Endothelial cell of umbilical vein (primary cell): ENCODE data around the gene WDR7. TPM values are rescaled to one million over a fixed set of nuclear protein-coding genes. Genes with fewer than 3 reads are reported as not detected.

Source experiments
- BruUV-seq: library from RNA; stranded (reverse); fragments of 400-500 nt; replicated peaks from 2 replicates; lab custom pipeline; 2021; lab: Mats Ljungman, UMichigan
- CTCF ChIA-PET: fragments of 300-600, 350-600 bp; sonication (Branson Sonifier 250); formaldehyde crosslinking; loops from one replicate; lab custom pipeline; 2021; ENCODE audit warnings: antibody characterized with exemption, inconsistent platforms; lab: Charles Lee
- POLR2A ChIA-PET: fragments of 300-600, 350-600 bp; sonication (Branson Sonifier 250); formaldehyde crosslinking; loops from one replicate; lab custom pipeline; 2021; ENCODE audit warnings: antibody characterized with exemption, inconsistent platforms; lab: Charles Lee
- DNase-seq: peaks from one replicate; pipeline ENCODE4 v3.0.0-alpha.2; 2011; ENCODE audit warnings: low read depth, low spot score
- FAIRE-seq: peaks from 2 replicates; lab custom pipeline; 2011; peaks lifted over from hg19 to GRCh38; lab: Jason Lieb, UNC
- H2AFZ ChIP-seq: 2 replicates; pipeline ENCODE4 v1.6.0; 2012; ENCODE audit warnings: low read depth, low read length, control low read depth, inconsistent platforms
- H3K27ac ChIP-seq: 2 replicates; pipeline ENCODE4 v1.5.1; 2011; ENCODE audit warnings: low read depth, mild to moderate bottlenecking, control low read depth, low read length, moderate library complexity; ENCODE audit not compliant: insufficient read depth
- H3K27me3 ChIP-seq, 2 experiments: 2 replicates each; pipeline versions ENCODE4 v1.6.0 to v1.6.1; 2011; ENCODE audit warnings: low read length in 2 of 2, mixed read lengths in 1 of 2; ENCODE audit not compliant: control insufficient read depth in 2 of 2, insufficient read depth in 2 of 2
- H3K36me3 ChIP-seq, 2 experiments: 2 replicates in 1 of 2; 3 replicates in 1 of 2; pipeline ENCODE4 v1.5.1; 2011; ENCODE audit warnings: low read length in 2 of 2, mild to moderate bottlenecking in 1 of 2, moderate library complexity in 1 of 2; ENCODE audit not compliant: control insufficient read depth in 2 of 2, insufficient read depth in 2 of 2; ENCODE audit errors: extremely low read depth in 1 of 2
- H3K4me1 ChIP-seq: 3 replicates; pipeline ENCODE4 v1.5.1; 2011; ENCODE audit warnings: mild to moderate bottlenecking, low read length; ENCODE audit not compliant: control insufficient read depth, insufficient read depth; ENCODE audit errors: extremely low read depth
- H3K4me2 ChIP-seq: 2 replicates; pipeline ENCODE4 v1.6.1; 2011; ENCODE audit warnings: low read length, control low read depth, mixed read lengths; ENCODE audit not compliant: insufficient read depth
- H3K4me3 ChIP-seq, 3 experiments: fragments of 200-600 bp in 1 of 3; sonication (generic), shearing (Covaris generic) in 1 of 3; replicated peaks in 1 of 3; 2 replicates each; pipeline ENCODE4 v1.5.1; 2011 to 2016; ENCODE audit warnings: control low read depth in 3 of 3, low read length in 3 of 3, mild to moderate bottlenecking in 2 of 3, inconsistent platforms in 1 of 3, low read depth in 1 of 3, moderate library complexity in 1 of 3; ENCODE audit not compliant: insufficient read depth in 1 of 3
- H3K79me2 ChIP-seq: 2 replicates; pipeline ENCODE4 v1.6.0; 2012; ENCODE audit warnings: low read length, inconsistent platforms; ENCODE audit not compliant: control insufficient read depth, insufficient read depth
- H3K9ac ChIP-seq: replicated peaks from 2 replicates; pipeline ENCODE3; 2011; ENCODE audit warnings: low read length, control low read depth; ENCODE audit not compliant: insufficient read depth; ENCODE audit errors: extremely low read depth
- H3K9me1 ChIP-seq: replicated peaks from 3 replicates; pipeline ENCODE4 v1.6.0; 2011; ENCODE audit warnings: mild to moderate bottlenecking, low read length; ENCODE audit not compliant: control insufficient read depth, insufficient read depth; ENCODE audit errors: extremely low read depth
- H3K9me3 ChIP-seq: replicated peaks from 2 replicates; pipeline ENCODE4 v1.5.1; 2012; ENCODE audit warnings: low read length, inconsistent platforms; ENCODE audit not compliant: control insufficient read depth, insufficient read depth
- H4K20me1 ChIP-seq: replicated peaks from 2 replicates; pipeline ENCODE3; 2011; ENCODE audit warnings: mild to moderate bottlenecking, low read length; ENCODE audit not compliant: control insufficient read depth, insufficient read depth; ENCODE audit errors: extremely low read depth
- EZH2 ChIP-seq: IDR thresholded peaks from 2 replicates; pipeline ENCODE4 v1.6.1; 2012; ENCODE audit warnings: borderline replicate concordance, low read depth, mild to moderate bottlenecking, moderate library complexity, low read length, inconsistent platforms; ENCODE audit not compliant: severe bottlenecking
- FOS ChIP-seq: IDR thresholded peaks from 2 replicates; pipeline ENCODE4 v1.6.1; 2011; ENCODE audit warnings: mild to moderate bottlenecking, low read length, moderate library complexity, borderline replicate concordance; ENCODE audit not compliant: insufficient read depth
- GATA2 ChIP-seq: IDR thresholded peaks from 2 replicates; pipeline ENCODE4 v1.7.0; 2011; ENCODE audit warnings: low read depth, mild to moderate bottlenecking, moderate library complexity, mixed read lengths, low read length; ENCODE audit not compliant: insufficient read length, insufficient read depth
- JUN ChIP-seq: IDR thresholded peaks from 2 replicates; pipeline ENCODE4 v1.6.1; 2011; ENCODE audit warnings: borderline replicate concordance, low read depth; ENCODE audit not compliant: insufficient read length, insufficient read depth
- MYC ChIP-seq: IDR thresholded peaks from one replicate; pipeline ENCODE4 v1.6.1; 2011; ENCODE audit warnings: mild to moderate bottlenecking, low read depth, low read length
- POLR2A ChIP-seq: IDR thresholded peaks from 2 replicates; pipeline ENCODE4 v1.6.1; 2012; ENCODE audit warnings: low read depth, mild to moderate bottlenecking, control low read depth, low read length
- POLR2AphosphoS5 ChIP-seq: IDR thresholded peaks from 2 replicates; pipeline ENCODE4 v1.6.1; 2012; ENCODE audit warnings: low read depth, mild to moderate bottlenecking, control low read depth, low read length, moderate library complexity; ENCODE audit not compliant: insufficient read depth
- dilution Hi-C: fragments of 300-500 bp; cut with MboI; formaldehyde crosslinking; loops from one replicate; pipeline ENCODE4 v1.15.0; 2019; ENCODE audit warnings: low sequenced_read_pairs; ENCODE audit not compliant: extremely low pct_ligation_motif_present
- intact Hi-C: fragments of 100-400 bp; cut with micrococcal nuclease; formaldehyde crosslinking; loops from one replicate; pipeline ENCODE4 v1.10.0; 2022
- polyA plus RNA-seq, 4 experiments: library from polyadenylated mRNA; depleted of rRNA in 3 of 4; stranded (reverse) in 3 of 4; unstranded in 1 of 4; fragments of >200 nt; gene quantifications; 2 replicates each; pipeline versions ENCODE4 v1.2.1 to v1.2.3, GENCODE V29; 2011 to 2012; ENCODE audit warnings: missing spikeins in 1 of 4
- total RNA-seq: library from RNA; stranded (reverse); gene quantifications from 2 replicates; pipeline ENCODE4 v1.2.3, GENCODE V29; 2021
- TF ChIP-seq, protein P1 (sequence below): IDR thresholded peaks from 2 replicates; pipeline ENCODE4 v1.6.1; 2011; ENCODE audit not compliant: insufficient read depth, insufficient read length
- TF ChIP-seq, protein P2 (sequence below), 2 donors: IDR thresholded peaks; 1 replicate in 1 of 2; 2 replicates in 1 of 2; pipeline ENCODE4 v1.5.1; 2011; ENCODE audit warnings: low read length in 2 of 2, mild to moderate bottlenecking in 2 of 2, moderate library complexity in 2 of 2, control low read depth in 1 of 2, inconsistent platforms in 1 of 2, low read depth in 1 of 2; ENCODE audit not compliant: insufficient read depth in 1 of 2; ENCODE audit errors: extremely low read depth in 1 of 2

WDR7 gene
- total and polyA plus RNA-seq, 2 donors (not counting 3 experiments of a cell fraction or from before 2014, with no cell fraction given) = 5.9 to 19.0 TPM

DNA sequence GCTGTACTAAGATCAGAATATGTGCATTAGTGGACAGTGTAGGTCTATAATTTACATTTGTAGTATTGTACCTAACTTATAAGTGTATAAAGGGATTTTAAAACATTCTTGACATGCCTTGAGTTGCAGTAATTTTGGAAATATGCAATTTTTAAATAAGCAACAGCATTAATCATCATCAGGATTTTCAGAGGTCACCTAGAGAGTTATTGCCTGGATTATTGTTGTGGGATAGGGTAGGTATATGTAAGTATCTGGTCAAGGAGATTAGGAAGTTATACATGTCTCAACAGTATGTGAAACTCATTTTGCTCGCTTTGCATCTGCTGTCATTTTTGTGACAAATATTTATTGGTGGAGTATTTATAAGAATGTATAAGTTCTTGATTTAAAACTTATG, 184.2 kb downstream of the WDR7 start:
- H3K27ac ChIP-seq = no peak overlapping the region
- CTCF ChIA-PET = no interaction called here
- POLR2A ChIA-PET = no interaction called here
- no TSS peak for BruUV-seq
- no peak overlapping the region for H3K9ac ChIP-seq
- no peak overlapping the region for H3K4me3 ChIP-seq
- no peaks in the 10 kb centered on the region for H3K9me1 ChIP-seq
- no peaks in the 10 kb centered on the region for H3K27me3 ChIP-seq
- no peaks in the 10 kb centered on the region for H4K20me1 ChIP-seq
- no peaks in the 10 kb centered on the region for H3K9me3 ChIP-seq
- dilution Hi-C loops = no loop called here
- no peaks in the 10 kb centered on the region for H3K36me3 ChIP-seq
- TF ChIP-seq, protein P1, sequence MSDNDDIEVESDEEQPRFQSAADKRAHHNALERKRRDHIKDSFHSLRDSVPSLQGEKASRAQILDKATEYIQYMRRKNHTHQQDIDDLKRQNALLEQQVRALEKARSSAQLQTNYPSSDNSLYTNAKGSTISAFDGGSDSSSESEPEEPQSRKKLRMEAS = no peak
- no peak for TF ChIP-seq GATA2
- TF ChIP-seq, protein P2, sequence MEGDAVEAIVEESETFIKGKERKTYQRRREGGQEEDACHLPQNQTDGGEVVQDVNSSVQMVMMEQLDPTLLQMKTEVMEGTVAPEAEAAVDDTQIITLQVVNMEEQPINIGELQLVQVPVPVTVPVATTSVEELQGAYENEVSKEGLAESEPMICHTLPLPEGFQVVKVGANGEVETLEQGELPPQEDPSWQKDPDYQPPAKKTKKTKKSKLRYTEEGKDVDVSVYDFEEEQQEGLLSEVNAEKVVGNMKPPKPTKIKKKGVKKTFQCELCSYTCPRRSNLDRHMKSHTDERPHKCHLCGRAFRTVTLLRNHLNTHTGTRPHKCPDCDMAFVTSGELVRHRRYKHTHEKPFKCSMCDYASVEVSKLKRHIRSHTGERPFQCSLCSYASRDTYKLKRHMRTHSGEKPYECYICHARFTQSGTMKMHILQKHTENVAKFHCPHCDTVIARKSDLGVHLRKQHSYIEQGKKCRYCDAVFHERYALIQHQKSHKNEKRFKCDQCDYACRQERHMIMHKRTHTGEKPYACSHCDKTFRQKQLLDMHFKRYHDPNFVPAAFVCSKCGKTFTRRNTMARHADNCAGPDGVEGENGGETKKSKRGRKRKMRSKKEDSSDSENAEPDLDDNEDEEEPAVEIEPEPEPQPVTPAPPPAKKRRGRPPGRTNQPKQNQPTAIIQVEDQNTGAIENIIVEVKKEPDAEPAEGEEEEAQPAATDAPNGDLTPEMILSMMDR (IDR thresholded peaks at IDR 0.05; ENCODE audit: extremely low read depth in 1 of 2, insufficient read depth in 1 of 2, low read depth in 1 of 2, low read length in 2 of 2) = no peak
- TF ChIP-seq POLR2AphosphoS5 = no peak
- TF ChIP-seq MYC = no peak
- TF ChIP-seq FOS = no peak
- TF ChIP-seq POLR2A = no peak
- TF ChIP-seq JUN = no peak
- TF ChIP-seq EZH2 = no peak
- H3K79me2 ChIP-seq = no peaks in the 10 kb centered on the region
- H3K4me1 ChIP-seq = no peaks in the 10 kb centered on the region
- H2AFZ ChIP-seq = no peak overlapping the region
- intact Hi-C loops = no loop called here
- DNase-seq (no peak), FAIRE-seq (no peak)
- no peak overlapping the region for H3K4me2 ChIP-seq
